ENCODE measurements around the gene NHEJ1.
A peak's percentile ranks its signal among the peaks of the same experiment; 100 is the strongest.

The NHEJ1 gene

DNA sequence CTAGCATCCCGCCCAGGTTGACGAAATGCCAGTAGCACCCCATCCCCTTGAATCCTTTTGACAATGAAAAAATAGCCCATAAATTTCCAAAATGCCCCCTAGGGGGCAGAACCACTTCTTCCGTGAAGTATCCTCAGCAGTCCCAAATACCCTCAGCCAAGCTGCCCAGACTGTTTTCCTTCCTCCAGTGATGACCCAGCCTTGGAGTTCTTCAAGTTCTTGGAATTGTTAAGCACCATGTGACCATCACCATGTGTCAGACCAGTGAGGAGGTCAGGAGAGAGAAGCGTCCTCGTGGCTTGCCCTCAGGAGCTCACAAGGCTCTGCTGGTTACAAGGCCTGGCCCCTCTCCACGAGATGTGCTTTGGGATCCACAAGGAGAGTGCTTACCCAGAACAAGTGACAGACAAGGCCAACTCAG lies 10.6 kb upstream of the NHEJ1 start:
- TF ChIP-seq CTCF (conservative IDR thresholded peaks at IDR 0.05; ENCODE audit: control insufficient read depth, insufficient read depth, low read depth, low read length), result peak; percentile 78
- DNase-seq (ENCODE audit: low read depth), result peak; percentile 93
- no peak overlapping the region for H3K4me3 ChIP-seq (ENCODE audit: control insufficient read depth, low read depth, low read length)

DNA sequence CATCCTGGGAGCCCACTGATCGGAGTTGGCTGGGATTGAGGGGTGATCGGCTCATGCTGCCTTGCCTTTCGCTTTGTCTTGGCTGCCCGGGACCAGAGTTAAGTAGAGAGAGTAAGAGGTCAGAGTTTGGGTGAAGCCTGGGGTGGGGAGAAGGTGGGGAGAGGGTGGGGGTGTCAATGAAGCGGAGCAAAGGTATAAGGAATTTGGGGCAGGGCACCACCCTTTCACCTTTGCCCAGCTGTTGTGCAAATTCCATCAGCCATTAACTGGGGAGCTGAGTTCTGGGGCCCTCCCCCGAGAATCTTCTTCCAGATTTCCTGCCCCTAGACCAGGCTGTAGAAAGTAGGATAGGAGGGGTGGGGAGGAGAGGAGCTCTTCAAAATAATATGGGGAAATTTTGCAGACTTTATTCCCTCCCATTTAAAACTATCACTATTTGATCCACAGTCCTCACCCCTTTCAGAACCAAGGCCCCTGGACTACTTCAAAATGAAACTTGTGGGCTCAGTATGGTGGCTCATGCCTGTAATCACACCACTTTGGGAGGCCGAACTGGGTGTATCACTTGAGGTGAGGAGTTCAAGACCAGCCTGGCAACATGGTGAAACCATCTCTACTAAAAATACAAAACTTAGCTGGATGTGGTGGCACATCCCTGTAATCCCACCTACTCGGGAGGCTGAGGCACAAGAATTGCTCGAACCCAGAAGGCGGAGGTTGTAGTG lies 9.5 kb upstream of the NHEJ1 start, which contains the start of gene SLC23A3:
SLC23A3 (minus strand) TSS at position 100 of the 725 bp plus-strand sequence; CDS start at position 55, 45 bp downstream.
- no peak within 1 kb of the TSS for H3K4me3 ChIP-seq (ENCODE audit: control insufficient read depth, low read depth, low read length)
- no peak for TF ChIP-seq CTCF (conservative IDR thresholded peaks at IDR 0.05; ENCODE audit: control insufficient read depth, insufficient read depth, low read depth, low read length)
- DNase-seq (ENCODE audit: low read depth), result no peak

- TF ChIP-seq CTCF (conservative IDR thresholded peaks at IDR 0.05; ENCODE audit: control insufficient read depth, insufficient read depth, low read depth, low read length), result no peak
- no peak overlapping the region for H3K4me3 ChIP-seq (ENCODE audit: control insufficient read depth, low read depth, low read length)
- no peak for DNase-seq (ENCODE audit: low read depth)
These were observed 8.3 kb upstream of the NHEJ1 start for GRCh38 chr2:219168932-219169331.

GRCh38 chr2:219168526-219168925 lies 7.9 kb upstream of the NHEJ1 start:
- DNase-seq (ENCODE audit: low read depth), result no peak
- no peak for TF ChIP-seq CTCF (conservative IDR thresholded peaks at IDR 0.05; ENCODE audit: control insufficient read depth, insufficient read depth, low read depth, low read length)
- no peak overlapping the region for H3K4me3 ChIP-seq (ENCODE audit: control insufficient read depth, low read depth, low read length)

DNA sequence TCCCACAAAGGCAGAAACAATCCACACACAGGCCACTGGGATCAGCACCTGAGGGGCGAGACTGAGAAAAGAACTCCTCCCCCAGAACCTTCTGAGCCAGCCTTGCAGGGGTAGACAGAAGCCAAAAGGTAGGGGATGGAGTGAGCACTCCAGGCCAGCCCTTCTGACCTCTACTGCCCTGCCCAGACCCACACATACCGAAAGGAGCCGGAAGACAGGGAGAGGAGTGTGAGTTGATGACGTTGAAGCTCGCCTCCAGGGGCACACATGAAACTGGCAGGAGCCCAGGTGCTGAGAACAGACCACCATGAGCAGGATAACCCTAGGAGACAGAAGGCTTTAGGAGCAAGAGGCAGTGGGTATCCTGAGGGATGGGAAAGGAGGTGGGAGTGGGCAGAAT lies 7.4 kb upstream of the NHEJ1 start:
- DNase-seq (ENCODE audit: low read depth), result no peak
- H3K4me3 ChIP-seq (ENCODE audit: control insufficient read depth, low read depth, low read length), result no peak overlapping the region
- TF ChIP-seq CTCF (conservative IDR thresholded peaks at IDR 0.05; ENCODE audit: control insufficient read depth, insufficient read depth, low read depth, low read length), result no peak

DNA sequence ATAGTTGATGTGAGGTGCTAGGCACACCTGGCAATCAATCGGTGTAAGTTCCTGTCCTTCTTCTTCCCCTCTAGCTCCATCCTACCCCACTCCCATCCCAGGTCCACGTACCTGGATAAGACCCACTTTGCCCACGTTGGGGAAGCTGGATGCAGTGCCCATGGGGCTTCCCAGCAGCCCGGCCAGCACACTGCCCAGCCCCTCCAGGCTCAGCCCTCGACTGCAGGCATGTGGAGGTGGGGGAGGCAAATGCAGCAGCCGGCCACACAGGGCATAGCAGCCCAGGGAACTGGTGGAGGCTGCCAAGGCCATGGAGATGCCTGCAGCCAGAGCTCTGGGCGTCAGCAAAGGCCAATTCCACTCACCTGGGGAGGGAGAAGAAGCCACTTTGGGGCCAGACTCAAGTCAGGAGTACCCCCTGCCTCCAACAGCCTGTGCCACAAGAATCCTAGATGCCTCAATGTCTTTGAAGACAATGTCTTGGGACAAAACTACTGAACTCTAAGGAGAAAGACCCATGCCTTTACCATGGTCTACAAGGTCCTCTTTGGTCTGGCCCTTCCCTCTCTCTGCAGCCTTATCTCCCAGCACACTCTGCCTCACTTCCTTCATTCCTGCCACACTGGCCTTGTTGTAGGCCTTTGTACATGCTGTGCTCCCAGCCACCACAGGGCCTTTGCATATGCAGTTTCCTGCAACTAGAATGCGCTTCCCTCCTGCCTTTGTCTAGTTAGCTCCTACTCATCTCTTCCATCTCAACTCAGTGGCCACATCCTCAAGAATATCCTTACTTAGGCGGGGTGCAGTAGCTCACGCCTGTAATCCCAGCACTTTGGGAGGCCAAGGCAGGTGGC lies 4.7 kb upstream of the NHEJ1 start:
- no peak for DNase-seq (ENCODE audit: low read depth)
- no peak for TF ChIP-seq CTCF (conservative IDR thresholded peaks at IDR 0.05; ENCODE audit: control insufficient read depth, insufficient read depth, low read depth, low read length)
- no peak overlapping the region for H3K4me3 ChIP-seq (ENCODE audit: control insufficient read depth, low read depth, low read length)

All from fibroblast of mammary gland (primary cell).